HG03135 (cell line): Measurements from ENCODE around the gene GNG8.
"Not testable (repeated sequence)": the region's sequence is repeated elsewhere in the genome, so short reads cannot be mapped to it uniquely, and the experiment has no call there.

Experiments used
- ATAC-seq: cut with Tn5 transposase; IDR thresholded peaks from one replicate; pipeline ENCODE4 v1.9.1; 2021; ENCODE audit warnings: mild to moderate bottlenecking, moderate library complexity; ENCODE audit not compliant: unreplicated experiment

Gene GNG8

GRCh38 chr19:46648060-46648960, 12.3 kb upstream of the GNG8 start:
- no peak for ATAC-seq

- ATAC-seq: no peak
Observed at GRCh38 chr19:46646402-46646801, 10.4 kb upstream of the GNG8 start.

GRCh38 chr19:46644720-46645119, 8.7 kb upstream of the GNG8 start:
- no peak for ATAC-seq

- ATAC-seq: no peak
Observed at GRCh38 chr19:46640656-46641055, 4.7 kb upstream of the GNG8 start.

GRCh38 chr19:46639358-46640182, 3.6 kb upstream of the GNG8 start:
- no peak for ATAC-seq

- no peak for ATAC-seq
Observed at GRCh38 chr19:46637224-46637623, 1.2 kb upstream of the GNG8 start.

GRCh38 chr19:46634656-46635218, 1.3 kb downstream of the GNG8 start:
- ATAC-seq: no peak

GRCh38 chr19:46634045-46634655, 1.9 kb downstream of the GNG8 start:
- peak; percentile 59 for ATAC-seq

- ATAC-seq: no peak
Observed at GRCh38 chr19:46633130-46633529, 2.9 kb downstream of the GNG8 start.

GRCh38 chr19:46631481-46631880, 4.5 kb downstream of the GNG8 start:
- ATAC-seq: no peak

GRCh38 chr19:46630586-46631205, 5.3 kb downstream of the GNG8 start:
- ATAC-seq: no peak

GRCh38 chr19:46629546-46630025, 6.4 kb downstream of the GNG8 start:
- no peak for ATAC-seq

- not testable (repeated sequence) for ATAC-seq
Observed at GRCh38 chr19:46628970-46629369, 7.0 kb downstream of the GNG8 start.

- ATAC-seq: no peak
Observed at GRCh38 chr19:46626446-46626845, 9.6 kb downstream of the GNG8 start.

- no peak for ATAC-seq
Observed at GRCh38 chr19:46625731-46626130, 10.3 kb downstream of the GNG8 start.

- no peak for ATAC-seq
Observed at GRCh38 chr19:46624958-46625661, 10.9 kb downstream of the GNG8 start, which contains the start of gene PTGIR. TSS of gene PTGIR (minus strand) at chr19:46625089. CDS start at chr19:46624225, 864 bp downstream.

- no peak for ATAC-seq
Observed at GRCh38 chr19:46623915-46624502, 12.0 kb downstream of the GNG8 start.

- no peak for ATAC-seq
Observed at GRCh38 chr19:46622118-46622446, 13.9 kb downstream of the GNG8 start.
